HG02981 (cell line): ENCODE data around the gene PTPRN2.

Experiments
- ATAC-seq: cut with Tn5 transposase; IDR thresholded peaks from one replicate; pipeline ENCODE4 v1.9.1; 2021; ENCODE audit warnings: mild to moderate bottlenecking, moderate library complexity; ENCODE audit not compliant: unreplicated experiment

PTPRN2 gene

GRCh38 chr7:157662110-157662791 lies 925.4 kb downstream of the PTPRN2 start:
- no peak for ATAC-seq

GRCh38 chr7:157661611-157661975 lies 926.0 kb downstream of the PTPRN2 start:
- no peak for ATAC-seq

GRCh38 chr7:157660971-157661610 lies 926.5 kb downstream of the PTPRN2 start:
- no peak for ATAC-seq

- ATAC-seq = no peak
Observed at GRCh38 chr7:157658851-157659412, 928.7 kb downstream of the PTPRN2 start.

GRCh38 chr7:157657741-157658740 lies 929.6 kb downstream of the PTPRN2 start:
- ATAC-seq = no peak

GRCh38 chr7:157656195-157656769 lies 931.3 kb downstream of the PTPRN2 start:
- no peak for ATAC-seq

- no peak for ATAC-seq
Observed at GRCh38 chr7:157654350-157654749, 933.3 kb downstream of the PTPRN2 start.

GRCh38 chr7:157653827-157654207 lies 933.8 kb downstream of the PTPRN2 start:
- ATAC-seq = no peak

- ATAC-seq = no peak
Observed at GRCh38 chr7:157652954-157653826, 934.4 kb downstream of the PTPRN2 start.

GRCh38 chr7:157652161-157652953 lies 935.3 kb downstream of the PTPRN2 start:
- no peak for ATAC-seq

GRCh38 chr7:157651366-157652160 lies 936.1 kb downstream of the PTPRN2 start:
- no peak for ATAC-seq

- no peak for ATAC-seq
Observed at GRCh38 chr7:157650801-157651200, 936.8 kb downstream of the PTPRN2 start.

GRCh38 chr7:157650131-157650631 lies 937.4 kb downstream of the PTPRN2 start:
- ATAC-seq = no peak

- no peak for ATAC-seq
Observed at GRCh38 chr7:157646551-157646950, 941.1 kb downstream of the PTPRN2 start.

GRCh38 chr7:157645539-157645938 lies 942.1 kb downstream of the PTPRN2 start:
- no peak for ATAC-seq

- ATAC-seq = no peak
Observed at GRCh38 chr7:157644946-157645345, 942.7 kb downstream of the PTPRN2 start.

GRCh38 chr7:157643525-157643970 lies 944.1 kb downstream of the PTPRN2 start:
- ATAC-seq = no peak

GRCh38 chr7:157641866-157642265 lies 945.8 kb downstream of the PTPRN2 start:
- no peak for ATAC-seq
